SIG-M5 (cell line): ENCODE data around the gene CRABP1.

ENCODE experiments used
- DNase-seq: peaks from one replicate; lab custom pipeline; 2025; lab: John Stamatoyannopoulos, UW

CRABP1 gene

DNA sequence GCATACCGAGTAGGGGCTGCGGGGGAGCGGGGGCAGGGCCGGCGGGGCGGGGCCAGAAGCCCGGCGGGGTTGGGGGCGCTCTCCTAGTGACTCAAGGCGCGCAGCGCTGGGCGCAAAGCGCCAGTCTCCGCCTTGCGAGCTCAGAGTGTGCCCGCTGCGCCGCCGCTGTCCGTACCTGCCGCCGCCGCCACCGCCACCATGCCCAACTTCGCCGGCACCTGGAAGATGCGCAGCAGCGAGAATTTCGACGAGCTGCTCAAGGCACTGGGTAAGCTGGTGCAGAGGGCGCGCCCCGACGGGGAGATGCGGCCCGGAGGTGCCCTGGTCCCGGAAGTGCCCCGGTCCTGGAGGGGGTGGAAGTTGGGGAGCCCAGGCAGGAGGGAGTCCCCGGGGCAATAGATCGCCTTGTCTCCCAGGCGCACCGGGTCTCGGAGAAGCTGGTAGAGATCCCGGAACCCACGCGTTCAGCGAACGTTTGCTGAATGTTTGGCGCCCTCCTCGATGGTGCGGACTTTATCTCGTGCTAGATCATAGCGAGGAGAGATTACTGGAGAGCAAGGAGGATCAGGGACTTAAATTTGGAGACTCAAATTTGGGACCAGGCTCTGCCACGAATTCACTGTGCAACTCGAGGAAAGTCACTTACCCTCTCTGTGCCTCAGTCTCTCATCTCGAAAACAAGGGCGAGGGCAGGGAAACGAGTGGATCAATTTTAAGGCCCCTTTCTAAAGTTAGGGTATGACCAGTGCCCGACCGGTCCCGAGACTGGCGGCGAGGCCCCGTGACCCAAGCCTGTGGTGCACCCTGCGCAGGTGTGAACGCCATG is at the start of gene CRABP1:
Gene CRABP1 (plus strand): TSS at position 123 of the 826 bp plus-strand sequence. CDS start 76 bp downstream, at position 199.
- DNase-seq = no peak

DNA sequence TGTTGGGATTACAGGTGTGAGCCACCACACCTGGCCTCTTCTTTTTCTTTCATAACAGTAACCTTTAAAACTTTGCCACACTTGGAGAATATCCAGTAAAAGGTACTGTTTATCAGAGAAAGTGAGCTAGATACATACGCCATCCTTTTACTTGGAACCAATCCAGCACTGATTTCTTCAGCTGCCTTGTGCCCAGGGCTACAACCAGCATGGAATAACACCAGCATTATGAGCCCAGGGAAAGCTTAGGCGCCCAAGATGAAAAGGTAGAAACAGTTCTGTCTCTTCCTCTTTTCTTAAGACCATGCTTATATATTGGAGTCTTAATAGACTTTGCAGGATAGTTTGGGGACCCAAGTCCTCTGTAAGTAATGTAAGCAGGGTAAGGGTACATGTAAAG is 49.1 kb upstream of the CRABP1 start:
- DNase-seq = no peak

DNA sequence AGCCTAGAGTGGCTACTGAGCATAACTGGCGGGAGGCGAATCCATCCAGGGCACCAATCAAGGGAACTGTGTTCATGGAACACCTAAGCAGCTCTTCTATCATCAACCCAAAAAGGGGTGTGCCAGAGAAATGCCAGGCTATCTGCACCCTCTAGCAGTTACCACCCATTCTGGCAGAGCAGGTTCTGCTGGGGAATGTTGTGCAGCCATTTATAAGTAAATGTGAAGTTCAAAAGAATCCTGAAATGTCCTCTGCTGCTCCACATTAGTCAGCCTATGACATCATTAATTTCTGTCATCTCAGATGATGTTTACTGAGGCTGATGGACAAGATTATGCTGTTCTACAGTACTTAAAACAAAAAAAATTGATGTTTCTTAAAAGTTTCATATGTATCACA is 48.5 kb upstream of the CRABP1 start:
- no peak for DNase-seq

DNA sequence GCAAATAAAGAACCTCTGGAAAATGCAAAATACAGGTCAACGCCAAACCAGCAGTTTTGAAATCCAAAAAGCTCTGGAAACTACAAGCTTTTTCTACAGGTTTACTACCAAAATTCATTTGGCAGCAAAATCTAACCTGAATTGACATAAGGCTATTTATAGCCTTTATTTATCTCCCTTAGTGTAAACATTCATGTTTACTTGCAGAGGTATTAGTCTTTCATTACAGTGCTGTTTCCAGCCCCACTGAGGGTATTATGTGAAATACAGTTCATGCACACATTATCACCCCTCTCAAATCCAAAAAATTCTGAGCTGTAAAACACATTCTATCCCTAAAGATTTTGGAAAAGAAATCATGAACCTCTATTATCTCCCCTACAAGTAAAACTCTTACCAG is 47.9 kb upstream of the CRABP1 start:
- DNase-seq = no peak

DNA sequence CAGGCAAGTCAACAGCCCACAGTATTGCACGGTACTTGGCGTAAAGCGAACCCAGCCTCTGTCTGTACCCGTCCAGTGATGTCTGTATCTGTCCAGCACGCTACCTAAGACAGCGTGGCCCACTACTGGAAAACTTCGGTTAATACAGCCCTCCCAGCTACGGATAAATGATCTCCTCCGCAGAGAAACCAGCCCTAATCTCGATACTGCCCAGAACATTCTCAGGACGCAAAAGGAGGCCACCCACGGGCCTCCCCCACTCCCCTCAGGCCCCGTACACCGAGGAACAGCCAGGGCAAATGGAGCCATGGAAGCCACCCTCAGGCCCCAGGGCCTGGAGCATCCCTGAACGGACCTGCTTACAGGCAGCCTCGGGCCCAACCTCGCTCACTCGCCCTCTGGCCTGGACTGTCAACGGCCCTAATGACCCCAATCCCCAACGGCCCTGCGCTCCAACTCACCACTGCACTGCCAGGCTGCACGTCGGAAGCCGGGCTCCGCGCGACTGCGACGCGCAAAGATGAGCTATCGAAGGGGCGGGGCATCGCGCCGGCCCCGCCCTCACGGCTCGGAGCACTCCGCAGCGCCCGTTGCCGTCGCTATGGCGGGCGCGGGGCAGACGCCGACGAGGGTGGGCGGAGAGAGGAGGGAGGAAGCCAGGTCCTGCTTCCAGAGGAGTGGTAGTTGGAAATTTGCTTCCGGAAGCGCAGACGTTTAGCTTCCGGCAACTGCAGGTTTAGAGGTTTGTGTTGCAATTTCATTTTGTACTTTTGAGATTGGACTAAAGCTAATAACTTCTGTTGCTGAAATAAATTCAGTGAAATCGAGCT is 40.8 kb upstream of the CRABP1 start, which contains the start of gene SKIC8:
Gene SKIC8 (minus strand): TSS at position 509 of the 830 bp plus-strand sequence. CDS start 3,923 bp downstream, outside the sequence.
- peak; percentile 84 for DNase-seq

DNA sequence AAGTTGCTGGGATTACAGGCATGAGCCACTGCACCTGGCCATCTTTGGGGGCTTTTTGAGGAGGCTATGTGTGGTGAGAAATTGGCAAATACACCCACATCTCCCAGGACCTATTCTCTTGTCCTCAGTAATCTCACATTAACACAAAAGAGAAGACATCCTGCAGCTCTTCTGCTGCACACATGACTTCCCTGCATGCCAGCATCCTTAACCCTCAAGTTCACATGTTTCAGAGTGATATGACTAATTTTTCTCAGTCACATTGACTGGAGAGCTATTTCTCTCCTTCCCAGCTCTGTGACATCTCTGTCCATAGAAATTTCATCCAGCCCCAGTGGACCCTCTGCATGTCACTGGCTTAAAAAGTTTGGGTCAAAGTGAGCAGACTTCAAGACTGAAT is 38.8 kb upstream of the CRABP1 start:
- no peak for DNase-seq

DNA sequence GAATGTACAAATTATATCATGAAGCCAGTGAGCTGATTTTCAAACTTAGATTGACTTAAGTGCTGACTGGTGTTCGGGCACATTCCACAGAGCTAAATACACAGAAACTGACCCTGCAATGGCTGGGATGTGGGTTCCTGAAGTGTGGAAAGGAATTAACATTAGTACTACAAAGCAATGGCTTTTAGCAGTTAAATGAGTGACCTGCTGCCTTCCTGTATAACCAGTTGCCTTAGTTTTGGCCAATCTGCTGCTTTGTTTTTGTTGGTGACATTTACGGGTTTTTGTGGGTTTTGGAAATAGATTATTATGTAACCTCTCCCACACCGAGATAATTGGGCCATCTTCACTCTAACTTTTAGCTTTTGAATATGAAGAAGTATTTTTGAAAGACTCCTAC is 38.3 kb upstream of the CRABP1 start:
- DNase-seq = peak; percentile 86

DNA sequence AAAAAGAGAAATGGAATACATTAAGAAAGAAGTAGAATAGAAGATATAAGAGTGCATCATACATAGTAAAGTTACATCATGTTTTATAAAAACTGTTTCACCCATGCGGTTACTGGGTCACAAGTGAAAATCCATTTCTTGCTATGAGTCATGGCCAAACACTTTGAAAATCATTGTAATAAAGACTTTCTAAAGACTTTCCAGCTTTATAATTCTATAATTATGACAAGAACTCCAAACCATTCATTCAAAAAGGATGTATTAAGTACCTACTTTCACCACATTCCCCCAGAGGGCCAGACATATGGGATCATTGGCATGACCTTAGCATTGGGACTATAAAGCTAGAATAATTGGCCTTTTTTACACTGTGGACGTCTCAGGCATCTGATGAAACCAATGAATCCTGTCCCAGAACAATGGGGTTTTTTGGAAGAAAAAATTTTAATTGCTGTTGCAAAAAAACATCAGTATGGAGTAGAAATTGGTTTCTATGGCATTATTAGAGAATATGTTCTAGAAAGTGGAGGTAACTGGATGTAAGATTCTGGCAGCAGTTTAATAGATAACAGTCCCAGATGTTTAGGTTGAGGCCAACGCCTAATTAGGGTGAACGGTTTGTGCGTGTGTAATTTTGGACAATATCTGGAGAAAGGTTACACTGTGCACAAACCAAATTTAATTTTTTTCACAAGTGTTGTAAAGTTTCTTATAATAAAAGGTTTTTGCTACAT is 37.4 kb upstream of the CRABP1 start:
- peak; percentile 71 for DNase-seq

DNA sequence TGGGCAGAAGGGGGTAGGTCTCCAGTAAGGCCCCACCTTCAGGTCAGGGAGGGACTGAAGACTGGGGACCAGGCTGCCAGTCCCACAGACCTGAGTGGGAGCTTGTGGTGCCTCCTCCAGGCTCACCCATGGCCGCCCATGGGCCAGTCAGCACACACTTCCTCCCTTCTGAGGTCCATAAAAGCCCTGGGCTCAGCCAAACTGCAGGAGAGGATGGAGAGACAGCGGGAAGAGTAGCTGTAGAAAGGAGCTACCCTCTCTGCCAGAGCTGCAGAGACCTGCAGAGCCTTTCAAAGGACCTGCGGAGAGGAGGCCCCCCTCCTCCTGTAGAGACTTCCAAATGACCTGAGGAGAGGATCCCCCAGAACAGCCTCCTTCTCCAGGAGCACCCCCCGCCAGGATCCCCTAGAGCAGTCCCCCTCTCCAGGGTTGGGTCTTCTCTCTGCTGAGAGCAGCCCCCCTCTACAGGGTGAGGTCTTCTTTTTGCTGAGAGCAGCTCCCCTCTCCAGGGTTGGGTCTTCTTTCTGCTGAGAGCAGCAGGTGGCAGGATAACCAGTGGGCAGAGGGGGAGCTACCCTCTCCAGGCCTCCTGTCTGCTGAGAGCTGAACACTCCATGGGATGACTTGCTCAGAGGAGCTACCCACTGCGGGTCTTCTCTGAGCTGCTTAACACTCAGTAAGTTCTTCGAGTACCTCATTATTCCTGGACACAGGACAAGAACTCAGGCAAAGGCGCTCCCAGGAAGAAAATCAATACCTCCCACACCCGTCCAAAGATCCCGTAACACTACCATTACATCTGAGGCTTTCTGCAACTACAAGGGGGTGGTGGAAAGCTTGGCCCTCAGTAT is 35.7 kb upstream of the CRABP1 start:
- no peak for DNase-seq

DNA sequence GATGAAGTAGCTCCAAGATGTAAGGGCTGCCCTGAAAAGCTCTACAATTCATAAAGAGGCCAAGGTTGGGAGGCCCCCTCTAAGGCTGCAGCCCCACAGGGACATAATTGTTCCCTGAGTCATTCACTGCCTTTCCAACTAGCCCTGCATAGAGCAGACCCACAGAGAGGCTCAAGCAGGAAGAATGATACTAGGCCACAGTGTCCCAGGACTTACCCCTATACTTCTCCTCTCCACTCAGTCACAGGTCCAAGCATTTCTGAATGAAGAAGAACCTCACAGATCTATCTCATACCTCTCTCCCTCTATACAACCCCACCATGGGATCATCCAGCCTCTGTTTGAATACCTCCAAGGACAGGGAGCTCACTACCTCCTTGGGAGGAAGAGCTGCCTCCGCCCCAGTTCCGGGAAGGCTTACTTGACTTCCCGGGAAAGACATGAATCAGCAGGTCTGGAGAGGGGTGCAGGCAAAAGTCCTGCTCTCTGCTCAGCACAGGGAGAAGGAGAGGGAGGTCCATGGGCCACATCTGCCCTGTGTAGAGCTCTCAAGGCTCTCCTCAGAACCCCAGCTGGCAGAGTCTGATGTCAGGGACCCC is 33.9 kb upstream of the CRABP1 start:
- no peak for DNase-seq

DNA sequence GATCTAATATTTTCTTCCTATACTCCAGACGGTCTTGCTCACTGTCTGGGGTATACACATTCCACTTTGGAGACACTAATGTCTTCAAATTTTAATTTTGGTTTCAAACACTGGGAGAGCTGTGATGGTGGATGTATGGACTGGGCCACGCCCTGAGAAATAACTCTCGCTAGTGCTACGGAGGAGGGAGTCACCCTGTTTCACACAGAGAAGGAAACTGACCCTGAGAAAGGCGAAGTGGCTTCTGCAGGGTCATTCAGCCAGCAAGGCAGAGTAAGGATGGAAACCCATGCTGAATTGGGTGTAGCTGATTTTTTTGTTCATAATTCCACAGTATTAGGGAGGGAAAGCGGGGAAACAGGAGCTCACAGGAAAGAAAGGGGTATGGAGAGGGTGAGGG is 32.2 kb upstream of the CRABP1 start:
- DNase-seq = no peak

DNA sequence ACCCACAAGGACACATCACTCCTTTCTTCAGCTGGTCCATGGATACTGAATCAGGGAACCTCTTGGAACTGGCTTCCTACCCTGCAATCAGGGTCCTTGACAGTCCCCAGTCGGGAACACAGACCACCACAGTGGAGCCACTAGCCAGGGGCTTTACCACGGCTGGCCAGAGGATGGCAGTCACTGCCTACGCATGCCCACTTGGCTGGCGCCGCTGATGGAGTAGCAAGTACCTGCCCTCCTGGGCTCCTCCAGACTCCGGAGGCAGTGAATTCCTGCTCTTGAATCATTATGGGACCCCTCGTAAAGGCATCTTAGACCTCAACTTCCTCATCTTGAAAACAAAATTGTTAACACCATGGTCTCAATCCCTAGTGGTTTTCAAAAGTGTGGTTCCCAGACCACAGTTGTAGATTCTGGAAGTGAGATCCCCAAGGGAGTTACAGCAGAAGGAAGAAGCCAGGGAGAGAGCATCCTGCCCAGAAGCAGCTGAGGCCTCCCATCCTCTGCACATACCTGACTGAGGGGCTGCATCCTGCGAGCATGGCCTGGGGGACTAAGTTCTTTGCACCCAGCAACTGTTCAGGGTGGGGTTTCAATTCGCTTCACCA is 31.6 kb upstream of the CRABP1 start:
- no peak for DNase-seq

DNA sequence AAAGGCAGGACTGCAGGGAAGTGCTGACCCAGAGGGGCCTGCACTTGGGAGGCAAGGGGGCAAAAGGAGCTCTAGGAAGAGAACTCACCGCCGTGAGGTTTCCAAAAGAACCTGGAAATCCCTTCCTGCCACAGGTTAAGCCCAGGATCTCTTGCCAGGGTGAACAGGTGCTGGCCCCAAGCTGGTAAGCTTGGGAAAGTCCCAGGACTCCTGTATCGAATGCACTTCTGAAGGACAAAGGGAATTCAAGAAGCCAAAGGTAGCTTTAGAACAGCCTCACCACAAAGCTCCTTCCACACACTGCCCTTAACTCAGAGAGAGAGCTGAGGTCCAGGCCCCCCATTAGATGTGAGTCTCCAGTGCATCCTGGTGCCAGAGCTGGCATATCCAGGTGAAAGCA is 28.9 kb upstream of the CRABP1 start:
- no peak for DNase-seq

DNA sequence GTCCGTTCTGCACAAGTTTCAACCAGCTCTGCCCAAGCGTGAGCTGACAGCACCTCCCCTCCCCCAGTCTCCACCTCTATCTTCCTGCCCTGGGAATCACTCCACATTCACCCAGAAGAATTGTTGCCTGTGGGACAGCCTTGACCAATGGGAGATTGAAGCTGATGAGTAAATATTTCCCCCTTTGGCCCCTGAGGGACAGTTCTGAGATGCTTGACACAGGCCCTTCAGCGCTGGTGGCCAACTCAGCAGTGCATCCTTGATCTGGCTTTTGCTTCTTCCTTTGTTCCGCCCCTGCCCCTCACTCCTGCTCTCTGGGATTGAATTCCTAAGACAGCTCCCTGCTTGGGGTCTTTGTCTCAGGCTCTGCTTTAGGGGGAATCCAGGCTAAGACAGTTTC is 27.6 kb upstream of the CRABP1 start:
- no peak for DNase-seq

DNA sequence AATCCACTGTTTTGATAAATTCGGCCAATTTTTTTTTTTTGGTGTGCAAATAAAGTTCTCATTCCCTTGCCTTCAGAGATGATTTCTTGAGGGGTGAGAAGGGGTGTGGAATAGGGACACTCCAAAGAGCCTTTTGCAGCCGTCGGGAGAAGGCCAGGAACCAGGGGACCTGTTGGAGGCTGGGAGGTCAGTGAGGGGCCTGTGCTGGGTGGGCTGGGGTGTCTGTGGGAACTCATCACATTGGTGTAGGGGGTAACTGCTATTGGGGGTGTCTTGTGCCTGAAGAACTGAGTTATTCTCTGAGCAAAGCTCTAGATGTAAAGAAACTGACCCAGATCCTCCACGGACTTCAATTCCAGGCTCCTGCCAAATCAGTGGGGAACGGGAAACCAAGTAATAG is 27.2 kb upstream of the CRABP1 start:
- DNase-seq = no peak

DNA sequence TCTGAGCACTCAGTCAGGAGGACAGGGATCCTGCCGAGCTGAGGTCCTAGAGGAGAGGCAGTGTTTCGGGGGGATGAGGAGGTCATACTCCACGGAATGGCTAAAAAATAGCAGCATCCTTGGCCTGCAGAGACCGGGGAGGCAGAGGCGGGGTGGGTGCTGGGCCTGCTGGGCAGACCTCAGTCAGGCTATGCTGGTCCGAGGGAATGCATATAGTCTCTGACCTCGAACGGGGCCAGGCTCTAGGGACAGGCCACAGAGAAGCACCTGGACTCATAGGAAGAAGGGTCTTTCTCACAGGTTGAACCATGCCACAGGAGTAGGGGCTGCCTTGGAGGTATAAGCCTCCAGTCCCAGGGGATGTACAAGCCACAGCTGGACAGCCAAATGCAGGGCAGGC is 26.8 kb upstream of the CRABP1 start:
- no peak for DNase-seq

DNA sequence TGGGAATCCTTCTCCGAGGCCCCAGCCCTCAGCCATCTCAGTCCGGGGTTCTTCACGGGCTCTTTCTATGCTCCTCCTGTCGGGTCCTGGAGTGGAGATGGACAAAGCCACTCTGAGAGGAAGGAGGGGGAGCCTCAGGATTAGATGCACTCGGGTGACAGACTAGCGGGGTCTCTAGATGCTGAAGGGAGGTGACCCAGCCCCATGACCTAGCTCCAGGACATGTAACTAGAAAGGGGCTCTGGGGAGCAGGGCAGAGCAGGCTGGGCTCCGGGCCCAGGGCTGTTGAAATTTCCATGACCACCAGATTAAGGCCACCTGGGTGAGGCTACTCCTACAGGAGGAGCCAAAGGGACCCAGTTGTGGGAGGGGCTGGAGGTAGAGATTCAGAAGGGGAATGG is 26.0 kb upstream of the CRABP1 start:
- DNase-seq = no peak

DNA sequence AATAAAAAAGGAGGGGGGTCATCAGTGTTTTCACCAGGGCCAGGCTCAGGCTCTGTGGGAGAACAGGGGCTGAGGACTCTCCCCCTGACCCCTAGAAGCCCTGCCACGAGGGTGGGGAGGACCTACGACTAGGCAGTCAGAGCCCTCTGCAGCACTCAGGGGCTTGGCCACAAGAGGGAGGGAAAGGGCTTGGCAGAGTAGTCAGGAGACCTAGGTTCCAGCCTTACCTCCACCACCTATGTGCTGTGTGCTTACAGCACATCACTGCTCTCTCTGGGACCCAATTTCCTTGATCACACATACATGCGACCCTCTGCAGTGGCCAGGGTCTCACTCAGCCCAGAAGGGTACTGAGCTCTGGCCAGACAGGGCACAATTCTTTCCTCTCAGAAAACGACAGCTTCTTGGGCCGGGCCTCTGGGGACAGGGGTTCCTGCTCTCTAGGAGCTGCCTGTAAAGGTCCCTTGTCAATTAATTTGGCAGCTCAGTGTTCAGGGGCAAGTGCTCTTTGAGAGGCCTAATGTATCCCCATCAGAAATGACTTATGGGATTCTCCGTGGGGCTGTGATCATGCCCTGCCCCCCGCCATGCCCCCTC is 24.4 kb upstream of the CRABP1 start:
- DNase-seq = no peak

DNA sequence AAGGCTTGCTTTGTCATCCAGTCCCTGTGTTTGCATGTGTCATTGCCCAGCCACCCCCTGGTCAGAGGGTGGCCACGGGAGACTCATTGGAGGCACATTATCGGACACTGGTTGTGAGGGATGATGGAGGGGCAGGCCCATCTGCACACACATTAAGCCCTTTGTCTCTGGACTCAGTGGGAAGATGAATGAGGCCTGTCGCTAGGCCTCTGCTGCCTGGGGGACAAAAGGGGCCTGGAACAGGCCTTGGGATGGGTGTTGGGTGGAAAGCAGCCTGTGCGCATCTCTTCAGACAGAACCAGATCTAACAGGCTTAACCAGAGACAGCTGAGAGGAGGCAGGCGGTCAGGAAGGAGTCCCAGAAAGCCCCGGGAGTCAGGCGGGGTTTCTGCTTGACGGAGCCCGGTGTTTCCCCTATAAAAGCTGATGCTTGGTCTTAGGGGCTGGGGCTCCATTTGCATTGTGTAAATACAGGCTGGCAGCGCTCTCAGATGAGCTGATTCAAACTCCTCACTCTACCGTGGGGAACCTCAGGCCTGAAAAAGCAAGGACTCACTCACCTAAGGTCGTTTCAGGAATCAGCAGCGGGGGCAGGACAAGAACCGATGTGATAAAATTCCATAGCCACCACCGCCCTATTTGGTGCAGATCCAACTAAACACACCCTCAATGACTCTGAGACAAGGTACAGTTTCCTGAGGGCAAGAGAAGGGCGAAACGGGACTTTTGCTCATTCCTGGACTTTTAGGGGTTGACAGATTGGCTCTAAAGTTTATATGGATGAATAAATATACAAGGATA is 23.7 kb upstream of the CRABP1 start:
- no peak for DNase-seq
